Measurements from ENCODE around the gene AGRN.

Gene AGRN

DNA sequence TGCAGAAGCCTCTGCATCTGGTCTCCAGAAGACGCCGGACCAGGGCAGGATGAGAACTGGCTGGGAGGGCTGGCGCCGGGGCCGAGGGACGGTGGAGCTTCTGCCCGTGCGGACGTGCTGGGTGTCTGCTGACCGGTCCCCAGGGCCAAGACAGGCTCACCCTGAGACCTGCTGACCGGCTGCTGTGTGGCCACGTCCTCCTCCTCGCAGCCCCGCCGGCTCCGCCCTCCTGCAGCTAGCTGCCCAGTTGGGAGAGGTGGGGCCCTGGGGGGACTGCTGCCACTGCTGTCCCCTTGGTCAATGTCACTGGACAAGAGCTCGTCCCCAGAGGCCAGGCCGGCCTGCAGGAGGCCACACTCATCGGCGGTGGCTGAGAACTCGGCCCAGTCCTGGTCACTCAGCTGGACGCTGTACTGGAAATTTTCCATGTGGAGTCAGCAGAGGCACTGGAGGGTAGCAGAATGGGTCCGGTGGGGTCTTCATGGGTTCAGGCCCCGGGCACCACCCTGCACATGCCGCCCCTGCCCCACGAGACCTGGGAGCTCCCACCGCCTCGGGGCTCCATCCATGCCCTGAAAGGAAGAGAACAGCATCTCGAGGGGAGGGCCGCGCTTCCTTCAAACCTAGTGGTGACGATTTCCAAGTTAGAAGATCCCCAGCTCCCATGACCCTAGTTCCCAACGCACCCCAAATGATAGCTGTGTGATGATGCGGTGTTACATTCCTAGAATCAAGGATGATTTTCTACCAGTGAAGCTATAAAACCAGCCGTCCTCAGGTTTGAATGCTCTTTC lies 39.1 kb upstream of the AGRN start:
- TF ChIP-seq, protein P1, sequence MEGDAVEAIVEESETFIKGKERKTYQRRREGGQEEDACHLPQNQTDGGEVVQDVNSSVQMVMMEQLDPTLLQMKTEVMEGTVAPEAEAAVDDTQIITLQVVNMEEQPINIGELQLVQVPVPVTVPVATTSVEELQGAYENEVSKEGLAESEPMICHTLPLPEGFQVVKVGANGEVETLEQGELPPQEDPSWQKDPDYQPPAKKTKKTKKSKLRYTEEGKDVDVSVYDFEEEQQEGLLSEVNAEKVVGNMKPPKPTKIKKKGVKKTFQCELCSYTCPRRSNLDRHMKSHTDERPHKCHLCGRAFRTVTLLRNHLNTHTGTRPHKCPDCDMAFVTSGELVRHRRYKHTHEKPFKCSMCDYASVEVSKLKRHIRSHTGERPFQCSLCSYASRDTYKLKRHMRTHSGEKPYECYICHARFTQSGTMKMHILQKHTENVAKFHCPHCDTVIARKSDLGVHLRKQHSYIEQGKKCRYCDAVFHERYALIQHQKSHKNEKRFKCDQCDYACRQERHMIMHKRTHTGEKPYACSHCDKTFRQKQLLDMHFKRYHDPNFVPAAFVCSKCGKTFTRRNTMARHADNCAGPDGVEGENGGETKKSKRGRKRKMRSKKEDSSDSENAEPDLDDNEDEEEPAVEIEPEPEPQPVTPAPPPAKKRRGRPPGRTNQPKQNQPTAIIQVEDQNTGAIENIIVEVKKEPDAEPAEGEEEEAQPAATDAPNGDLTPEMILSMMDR (conservative IDR thresholded peaks at IDR 0.05; ENCODE audit: low read depth, low read length): no peak
- Histone ChIP-seq H4K20me1 (ENCODE audit: insufficient read depth) (no peaks in the 10 kb centered on the region), H3K4me1 (ENCODE audit: low read depth, poor library complexity, severe bottlenecking) (peaks cover 15% of the 10 kb centered on the region), H2AFZ (ENCODE audit: low read depth) (no peak overlapping the region), H3K4me2 (no peak overlapping the region), H3K9ac (no peak overlapping the region), H3K27ac (no peak overlapping the region), H3K4me3 (IDR thresholded peaks at IDR 0.05; ENCODE audit: insufficient read depth, low read depth, low read length) (no peak overlapping the region), H3K27me3 (ENCODE audit: insufficient read depth, low read depth) (peaks cover 74% of the 10 kb centered on the region), H3K79me2 (ENCODE audit: insufficient read depth, low read depth) (no peaks in the 10 kb centered on the region), H3K36me3 (ENCODE audit: insufficient read depth) (no peaks in the 10 kb centered on the region)

- no peak overlapping the region for H3K27ac ChIP-seq
- no peaks in the 10 kb centered on the region for H4K20me1 ChIP-seq (ENCODE audit: insufficient read depth)
- H3K4me1 ChIP-seq (ENCODE audit: low read depth, poor library complexity, severe bottlenecking): peaks cover 8% of the 10 kb centered on the region
- no peak overlapping the region for H3K4me2 ChIP-seq
- H3K79me2 ChIP-seq (ENCODE audit: insufficient read depth, low read depth): no peaks in the 10 kb centered on the region
- TF ChIP-seq, protein P1 (conservative IDR thresholded peaks at IDR 0.05; ENCODE audit: low read depth, low read length): no peak
- no peak overlapping the region for H3K4me3 ChIP-seq (IDR thresholded peaks at IDR 0.05; ENCODE audit: insufficient read depth, low read depth, low read length)
- no peaks in the 10 kb centered on the region for H3K36me3 ChIP-seq (ENCODE audit: insufficient read depth)
- peaks cover 81% of the 10 kb centered on the region for H3K27me3 ChIP-seq (ENCODE audit: insufficient read depth, low read depth)
- H2AFZ ChIP-seq (ENCODE audit: low read depth): no peak overlapping the region
- H3K9ac ChIP-seq: no peak overlapping the region
Measured at GRCh38 chr1:981491-981954, 38.4 kb upstream of the AGRN start.

DNA sequence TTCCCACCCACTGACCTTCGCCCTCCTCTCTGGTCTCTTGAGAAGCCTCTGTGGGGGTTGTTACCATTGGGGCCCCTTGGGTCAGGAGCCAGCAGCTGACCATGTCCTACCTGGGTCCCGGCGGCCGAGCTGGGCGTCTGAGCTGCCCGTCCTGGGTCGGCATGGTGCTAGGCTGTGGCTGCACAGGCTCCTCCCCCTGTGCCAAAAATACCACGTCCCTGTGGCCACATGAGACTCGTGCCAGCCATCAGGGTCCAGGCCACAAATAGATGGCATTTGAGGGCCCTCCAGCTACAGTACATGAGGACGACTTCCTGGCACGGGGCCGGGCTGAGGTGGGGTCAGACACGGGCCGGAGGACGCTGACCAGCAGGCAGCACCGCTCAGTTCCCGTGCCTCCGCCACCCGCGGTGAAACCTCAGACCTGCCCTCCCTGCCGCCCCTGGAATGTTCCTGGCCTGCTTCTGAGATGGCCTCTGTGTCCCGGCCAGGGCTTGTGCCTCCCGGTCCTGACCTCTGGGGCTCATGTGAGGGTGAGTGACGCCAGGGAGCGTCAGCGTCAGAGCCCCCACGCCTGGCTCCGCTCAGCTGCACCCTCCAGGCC lies 37.9 kb upstream of the AGRN start, which contains the start of gene PERM1:
Gene PERM1, minus strand, starts transcription at position 139 of the 604 bp plus-strand sequence. CDS start 1,064 bp downstream, outside the sequence.
- TF ChIP-seq, protein P1 (conservative IDR thresholded peaks at IDR 0.05; ENCODE audit: low read depth, low read length): no peak
- peaks cover 8% of the 10 kb centered on the region for H3K4me1 ChIP-seq (ENCODE audit: low read depth, poor library complexity, severe bottlenecking)
- H3K9ac ChIP-seq: no peak within 1 kb of the TSS
- no peaks in the 10 kb centered on the region for H4K20me1 ChIP-seq (ENCODE audit: insufficient read depth)
- H3K4me3 ChIP-seq (IDR thresholded peaks at IDR 0.05; ENCODE audit: insufficient read depth, low read depth, low read length): no peak within 1 kb of the TSS
- H3K27ac ChIP-seq: no peak within 1 kb of the TSS
- H3K36me3 ChIP-seq (ENCODE audit: insufficient read depth): no peaks in the 10 kb centered on the region
- no peaks in the 10 kb centered on the region for H3K79me2 ChIP-seq (ENCODE audit: insufficient read depth, low read depth)
- H2AFZ ChIP-seq (ENCODE audit: low read depth): no peak within 1 kb of the TSS
- H3K27me3 ChIP-seq (ENCODE audit: insufficient read depth, low read depth): peaks cover 86% of the 10 kb centered on the region
- H3K4me2 ChIP-seq: no peak within 1 kb of the TSS

DNA sequence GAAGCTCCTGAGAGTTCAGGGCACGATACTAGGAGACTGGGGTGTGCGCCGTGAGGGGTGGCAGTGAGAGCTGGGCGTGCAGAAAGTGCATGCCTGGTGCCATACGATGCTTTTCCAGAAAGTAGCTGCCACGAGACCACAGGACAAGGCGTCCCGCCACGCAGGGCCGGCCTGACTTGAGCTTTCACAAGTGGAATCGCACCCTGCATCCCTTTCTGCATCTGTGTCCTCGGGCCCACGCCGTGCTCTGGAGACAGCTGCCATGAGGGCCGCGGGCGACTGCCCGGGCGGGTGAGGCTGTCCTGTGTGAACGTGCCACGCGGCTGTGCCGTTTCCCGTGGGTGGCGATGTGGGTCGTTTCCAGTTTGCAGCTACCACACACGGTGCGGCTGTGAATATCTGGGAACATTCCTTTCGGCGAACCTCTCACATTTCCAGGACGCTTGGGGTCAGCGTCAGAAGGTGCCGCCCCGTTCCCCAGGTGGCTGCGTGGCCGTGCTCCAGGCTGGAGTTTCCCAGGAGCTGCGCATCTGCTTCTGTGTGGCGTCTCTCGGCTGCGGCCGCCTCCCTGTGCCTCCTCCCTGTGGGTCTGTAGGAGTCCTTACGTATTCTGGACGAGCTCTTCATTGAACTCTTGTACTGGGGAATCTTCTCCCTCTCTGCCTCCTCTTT lies 37.0 kb upstream of the AGRN start:
- Histone ChIP-seq H3K27ac (no peak overlapping the region), H3K4me2 (no peak overlapping the region), H2AFZ (ENCODE audit: low read depth) (no peak overlapping the region), H3K79me2 (ENCODE audit: insufficient read depth, low read depth) (no peaks in the 10 kb centered on the region), H4K20me1 (ENCODE audit: insufficient read depth) (no peaks in the 10 kb centered on the region), H3K4me3 (IDR thresholded peaks at IDR 0.05; ENCODE audit: insufficient read depth, low read depth, low read length) (no peak overlapping the region), H3K27me3 (ENCODE audit: insufficient read depth, low read depth) (peaks cover 95% of the 10 kb centered on the region), H3K36me3 (ENCODE audit: insufficient read depth) (no peaks in the 10 kb centered on the region), H3K9ac (no peak overlapping the region), H3K4me1 (ENCODE audit: low read depth, poor library complexity, severe bottlenecking) (peaks cover 8% of the 10 kb centered on the region)
- TF ChIP-seq, protein P1 (conservative IDR thresholded peaks at IDR 0.05; ENCODE audit: low read depth, low read length): no peak
